ENCODE results near the gene OR4K2. TPM values are rescaled to one million over a fixed set of nuclear protein-coding genes. Genes with fewer than 3 reads are reported as not detected.

OR4K2 gene
- total RNA-seq, 2 donors from 2014 or later, result not detected

GRCh38 chr14:19873178-19873577 lies 1.8 kb upstream of the OR4K2 start:
- Histone ChIP-seq H3K36me3 (no peaks in the 10 kb centered on the region), H3K27ac (no peak overlapping the region), H3K27me3 (no peaks in the 10 kb centered on the region), H3K4me3 (no peak overlapping the region), H3K9me3 (peaks cover 0 to 2% of the 10 kb centered on the region in 2 donors), H3K4me1 (no peaks in the 10 kb centered on the region)
- TF ChIP-seq CTCF (IDR thresholded peaks at IDR 0.05), result no peak
- no peak for DNase-seq (ENCODE audit: low spot score)

- Histone ChIP-seq H3K9me3 (peaks cover 0 to 5% of the 10 kb centered on the region in 2 donors), H3K27me3 (no peaks in the 10 kb centered on the region), H3K27ac (no peak overlapping the region), H3K4me1 (no peaks in the 10 kb centered on the region), H3K36me3 (no peaks in the 10 kb centered on the region), H3K4me3 (no peak overlapping the region)
- no peak for DNase-seq (ENCODE audit: low spot score)
- peak in 1 of 2 donors; percentile 59 for TF ChIP-seq CTCF (IDR thresholded peaks at IDR 0.05)
These were observed 3.2 kb downstream of the OR4K2 start for GRCh38 chr14:19878029-19878642.

GRCh38 chr14:19895282-19895681 lies 20.3 kb downstream of the OR4K2 start:
- Histone ChIP-seq H3K36me3 (no peaks in the 10 kb centered on the region), H3K4me1 (no peaks in the 10 kb centered on the region), H3K4me3 (no peak overlapping the region), H3K27ac (no peak overlapping the region), H3K27me3 (no peaks in the 10 kb centered on the region), H3K9me3 (peaks cover 0 to 43% of the 10 kb centered on the region in 2 donors)
- no peak for TF ChIP-seq CTCF (IDR thresholded peaks at IDR 0.05)
- DNase-seq (ENCODE audit: low spot score), result no peak

GRCh38 chr14:19900999-19901398 lies 26.1 kb downstream of the OR4K2 start:
- no peak for TF ChIP-seq CTCF (IDR thresholded peaks at IDR 0.05)
- Histone ChIP-seq H3K4me3 (no peak overlapping the region), H3K27me3 (no peaks in the 10 kb centered on the region), H3K36me3 (no peaks in the 10 kb centered on the region), H3K27ac (no peak overlapping the region), H3K4me1 (no peaks in the 10 kb centered on the region), H3K9me3 (peaks cover 0 to 8% of the 10 kb centered on the region in 2 donors)
- DNase-seq (ENCODE audit: low spot score), result no peak

- no peak for TF ChIP-seq CTCF (IDR thresholded peaks at IDR 0.05)
- H3K27me3 ChIP-seq, result no peaks in the 10 kb centered on the region
- H3K4me3 ChIP-seq, result no peak overlapping the region
- no peak overlapping the region for H3K27ac ChIP-seq
- no peaks in the 10 kb centered on the region for H3K9me3 ChIP-seq
- no peaks in the 10 kb centered on the region for H3K36me3 ChIP-seq
- H3K4me1 ChIP-seq, result no peaks in the 10 kb centered on the region
- DNase-seq (ENCODE audit: low spot score), result no peak
These were observed 27.5 kb downstream of the OR4K2 start for GRCh38 chr14:19902409-19902808.

- Histone ChIP-seq H3K4me3 (no peak overlapping the region), H3K9me3 (no peaks in the 10 kb centered on the region), H3K27me3 (no peaks in the 10 kb centered on the region), H3K27ac (no peak overlapping the region), H3K36me3 (no peaks in the 10 kb centered on the region), H3K4me1 (no peaks in the 10 kb centered on the region)
- no peak for TF ChIP-seq CTCF (IDR thresholded peaks at IDR 0.05)
- no peak for DNase-seq (ENCODE audit: low spot score)
These were observed 31.7 kb downstream of the OR4K2 start for GRCh38 chr14:19906665-19907064.

All from right atrium auricular region (tissue), 2 donors.